K562 (cell line): ENCODE data around the gene NARF. TPM values are rescaled to one million over a fixed set of nuclear protein-coding genes. Genes with fewer than 3 reads are reported as not detected.

ENCODE experiments used
- CHD1 ChIP-seq: fragments of 200-600 bp; sonication (generic); IDR thresholded peaks from one replicate; pipeline ENCODE4 v1.6.1; 2012; ENCODE audit warnings: mild to moderate bottlenecking, moderate library complexity, low read length, inconsistent platforms
- ELF4 ChIP-seq: fragments of 450-650 bp; formaldehyde crosslinking; IDR thresholded peaks from 2 replicates; pipeline ENCODE4 v1.4.0; 2022; ENCODE audit warnings: missing genetic modification characterization
- FOXA1 ChIP-seq: fragments of 450-650 bp; IDR thresholded peaks from 2 replicates; pipeline ENCODE4 v1.6.1; 2016; ENCODE audit warnings: mild to moderate bottlenecking, borderline replicate concordance
- GATAD2A ChIP-seq: fragments of 450-650 bp; IDR thresholded peaks from 2 replicates; pipeline ENCODE4 v1.6.1; 2017
- HINFP ChIP-seq: fragments of 450-650 bp; conservative IDR thresholded peaks from 2 replicates; pipeline ENCODE4 v1.6.1; 2016; ENCODE audit warnings: missing genetic modification characterization, low read depth, mild to moderate bottlenecking, control low read depth, missing compliant biosample characterization
- HNRNPK ChIP-seq: fragments of 200-400 bp; formaldehyde crosslinking; IDR thresholded peaks from one replicate; pipeline ENCODE4 v1.6.1; 2018; ENCODE audit warnings: mild to moderate bottlenecking, low read depth, low read length; ENCODE audit not compliant: poor library complexity, severe bottlenecking
- KLF6 ChIP-seq: fragments of 250-450 bp; sonication (Bioruptor Pico); IDR thresholded peaks from 2 replicates; pipeline ENCODE4 v1.4.0; 2020; ENCODE audit warnings: mild to moderate bottlenecking, moderate library complexity, borderline replicate concordance
- LARP7 ChIP-seq: fragments of 450-650 bp; IDR thresholded peaks from 2 replicates; pipeline ENCODE4 v1.6.1; 2016
- MAZ ChIP-seq, 2 experiments: fragments of 450-650 bp in 1 of 2; sonication (generic) in 1 of 2; formaldehyde crosslinking; IDR thresholded peaks in 1 of 2; conservative IDR thresholded peaks in 1 of 2; 2 replicates each; pipeline versions ENCODE4 v1.4.0 to v1.5.0; 2020; ENCODE audit warnings: mild to moderate bottlenecking in 1 of 2, missing genetic modification reagents in 1 of 2
- MTA3 ChIP-seq: fragments of 450-650 bp; formaldehyde crosslinking; IDR thresholded peaks from 2 replicates; pipeline ENCODE4 v1.6.1; 2017; ENCODE audit warnings: mild to moderate bottlenecking, borderline replicate concordance
- NR0B1 ChIP-seq: fragments of 450-650 bp; IDR thresholded peaks from one replicate; pipeline ENCODE4 v1.6.1; 2018; ENCODE audit warnings: mild to moderate bottlenecking, moderate library complexity; ENCODE audit not compliant: partially characterized antibody
- PCBP1 ChIP-seq: fragments of 200-400 bp; formaldehyde crosslinking; IDR thresholded peaks from 2 replicates; pipeline ENCODE4 v1.6.1; 2018; ENCODE audit warnings: mild to moderate bottlenecking, low read depth, low read length; ENCODE audit not compliant: poor library complexity, severe bottlenecking
- SMC3 ChIP-seq: conservative IDR thresholded peaks from 2 replicates; pipeline ENCODE4 v1.6.1; 2011; ENCODE audit warnings: low read depth, low read length, improper control_type of control experiment; ENCODE audit not compliant: insufficient read depth
- SRSF9 ChIP-seq: fragments of 200-400 bp; formaldehyde crosslinking; IDR thresholded peaks from 2 replicates; pipeline ENCODE4 v1.6.1; 2017; ENCODE audit warnings: low read depth, low read length, borderline replicate concordance
- STAG1 ChIP-seq: sonication (generic); formaldehyde crosslinking; IDR thresholded peaks from 2 replicates; pipeline ENCODE4 v1.5.0; 2020; ENCODE audit warnings: missing genetic modification reagents, borderline replicate concordance
- ZKSCAN3 ChIP-seq: fragments of 250-450 bp; sonication (Bioruptor Pico); IDR thresholded peaks from 2 replicates; pipeline ENCODE4 v1.4.0; 2020
- ZNF324 ChIP-seq: fragments of 250-450 bp; sonication (Bioruptor Pico); IDR thresholded peaks from 2 replicates; pipeline ENCODE4 v1.4.0; 2020; ENCODE audit warnings: mild to moderate bottlenecking
- ZNF512 ChIP-seq: IDR thresholded peaks from 2 replicates; pipeline ENCODE4 v1.6.1; 2016; ENCODE audit warnings: missing genetic modification characterization, missing compliant biosample characterization
- polyA plus RNA-seq, 8 experiments: library from polyadenylated mRNA; depleted of rRNA in 4 of 8; stranded (reverse) in 5 of 8; unstranded in 3 of 8; fragments of >200 nt; fragmentation: Nextera tagmentation in 2 of 8; fragmentation: Illumina TruSeq in 1 of 8; extraction: Ambion mirVana in 2 of 8; extraction: Trizol in 1 of 8; gene quantifications; 2 replicates each; pipeline versions ENCODE4 v1.2.1 to v1.2.3, GENCODE V29; 2011 to 2014; ENCODE audit warnings: inconsistent platforms in 1 of 8, missing spikeins in 1 of 8
- total RNA-seq, 7 experiments: library from RNA; depleted of rRNA in 6 of 7; stranded (reverse); fragments of >200 nt in 6 of 7; fragmentation: Illumina TruSeq in 2 of 7; extraction: Trizol in 2 of 7; gene quantifications; 2 replicates each; pipeline versions ENCODE4 v1.2.1 to v1.2.3, GENCODE V29; 2011 to 2021; ENCODE audit warnings: low replicate concordance in 1 of 7
- TF ChIP-seq, protein P1 (sequence below): fragments of 450-650 bp; IDR thresholded peaks from 2 replicates; pipeline ENCODE4 v1.6.1; 2016; ENCODE audit warnings: missing biosample characterization, missing genetic modification characterization
- TF ChIP-seq, protein P2 (sequence below): sonication (generic); formaldehyde crosslinking; IDR thresholded peaks from 2 replicates; pipeline ENCODE4 v1.8.0; 2022; ENCODE audit warnings: mild to moderate bottlenecking, low read depth, missing genetic modification reagents

NARF gene
- total and polyA plus RNA-seq, 9 of the 15 experiments (the other 6 are each of a cell fraction or from before 2014, with no cell fraction given) = 60.4 to 423 (median 132) TPM

- TF ChIP-seq ZNF512 (tag) = no peak
- TF ChIP-seq, protein P1, sequence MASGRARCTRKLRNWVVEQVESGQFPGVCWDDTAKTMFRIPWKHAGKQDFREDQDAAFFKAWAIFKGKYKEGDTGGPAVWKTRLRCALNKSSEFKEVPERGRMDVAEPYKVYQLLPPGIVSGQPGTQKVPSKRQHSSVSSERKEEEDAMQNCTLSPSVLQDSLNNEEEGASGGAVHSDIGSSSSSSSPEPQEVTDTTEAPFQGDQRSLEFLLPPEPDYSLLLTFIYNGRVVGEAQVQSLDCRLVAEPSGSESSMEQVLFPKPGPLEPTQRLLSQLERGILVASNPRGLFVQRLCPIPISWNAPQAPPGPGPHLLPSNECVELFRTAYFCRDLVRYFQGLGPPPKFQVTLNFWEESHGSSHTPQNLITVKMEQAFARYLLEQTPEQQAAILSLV (tag) = no peak
- TF ChIP-seq CHD1 = no peak
- no peak for TF ChIP-seq GATAD2A
- peak; percentile 73; the same call in 1 of the 2 replicates for TF ChIP-seq LARP7
- TF ChIP-seq ZNF324 (CRISPR knock-in tag) = no peak
- TF ChIP-seq FOXA1 = no peak
- no peak for TF ChIP-seq KLF6 (CRISPR knock-in tag)
- no peak for TF ChIP-seq HNRNPK
- no peak for TF ChIP-seq STAG1 (CRISPR knock-in tag)
- peak; percentile 62 to 88 for TF ChIP-seq MAZ (CRISPR knock-in tag; conservative IDR thresholded peaks at IDR 0.05 in 1 of 2, IDR thresholded peaks at IDR 0.05 in 1 of 2)
- no peak for TF ChIP-seq HINFP
- no peak for TF ChIP-seq ELF4 (CRISPR knock-in tag)
- peak; percentile 75; the same call in 1 of the 2 replicates for TF ChIP-seq MTA3
- TF ChIP-seq SMC3 = no peak
- TF ChIP-seq, protein P2, sequence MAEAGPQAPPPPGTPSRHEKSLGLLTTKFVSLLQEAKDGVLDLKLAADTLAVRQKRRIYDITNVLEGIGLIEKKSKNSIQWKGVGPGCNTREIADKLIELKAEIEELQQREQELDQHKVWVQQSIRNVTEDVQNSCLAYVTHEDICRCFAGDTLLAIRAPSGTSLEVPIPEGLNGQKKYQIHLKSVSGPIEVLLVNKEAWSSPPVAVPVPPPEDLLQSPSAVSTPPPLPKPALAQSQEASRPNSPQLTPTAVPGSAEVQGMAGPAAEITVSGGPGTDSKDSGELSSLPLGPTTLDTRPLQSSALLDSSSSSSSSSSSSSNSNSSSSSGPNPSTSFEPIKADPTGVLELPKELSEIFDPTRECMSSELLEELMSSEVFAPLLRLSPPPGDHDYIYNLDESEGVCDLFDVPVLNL (CRISPR knock-in tag) = peak; percentile 40; the same call in 1 of the 2 replicates
- TF ChIP-seq ZKSCAN3 (CRISPR knock-in tag) = no peak
- no peak for TF ChIP-seq NR0B1
- TF ChIP-seq PCBP1 = no peak
- no peak for TF ChIP-seq SRSF9
These were observed 60.6 kb downstream of the NARF start, which contains the start of gene FOXK2 (continued) for GRCh38 chr17:82518826-82519810.
